Measurements from ENCODE around the gene STON1.

DNA sequence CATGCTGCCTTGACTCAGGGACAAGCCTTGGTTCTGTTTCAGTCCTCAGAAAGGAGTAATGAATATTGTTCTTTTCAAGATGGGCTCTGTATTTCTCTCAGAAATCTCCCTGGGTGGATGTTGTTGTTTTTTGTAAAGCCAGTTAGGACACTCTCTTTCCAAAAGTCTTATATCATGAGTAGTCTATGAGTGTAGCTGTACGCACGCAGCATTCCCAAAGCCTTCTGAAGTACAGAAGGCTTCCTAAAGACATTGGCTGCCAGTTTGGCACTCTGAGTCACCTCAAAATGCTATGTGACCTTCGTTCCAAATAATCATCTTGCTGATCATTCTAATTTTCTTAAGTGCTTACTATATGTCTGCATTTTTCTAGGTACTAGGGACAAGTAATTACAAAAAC lies 71.0 kb downstream of the STON1 start:
- TF ChIP-seq SIN3A (conservative IDR thresholded peaks at IDR 0.05 in 1 of 2, IDR thresholded peaks at IDR 0.05 in 1 of 2; ENCODE audit: low read depth in 1 of 2, low read length in 2 of 2) (no peak), RFX5 (IDR thresholded peaks at IDR 0.05; ENCODE audit: borderline replicate concordance, low read depth, low read length) (no peak), SP1 (IDR thresholded peaks at IDR 0.05; ENCODE audit: low read depth, low read length) (no peak)
- TF ChIP-seq, protein P1, sequence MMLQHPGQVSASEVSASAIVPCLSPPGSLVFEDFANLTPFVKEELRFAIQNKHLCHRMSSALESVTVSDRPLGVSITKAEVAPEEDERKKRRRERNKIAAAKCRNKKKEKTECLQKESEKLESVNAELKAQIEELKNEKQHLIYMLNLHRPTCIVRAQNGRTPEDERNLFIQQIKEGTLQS (IDR thresholded peaks at IDR 0.05; ENCODE audit: insufficient read depth, low read depth, low read length), result no peak
- TF ChIP-seq, protein P2, sequence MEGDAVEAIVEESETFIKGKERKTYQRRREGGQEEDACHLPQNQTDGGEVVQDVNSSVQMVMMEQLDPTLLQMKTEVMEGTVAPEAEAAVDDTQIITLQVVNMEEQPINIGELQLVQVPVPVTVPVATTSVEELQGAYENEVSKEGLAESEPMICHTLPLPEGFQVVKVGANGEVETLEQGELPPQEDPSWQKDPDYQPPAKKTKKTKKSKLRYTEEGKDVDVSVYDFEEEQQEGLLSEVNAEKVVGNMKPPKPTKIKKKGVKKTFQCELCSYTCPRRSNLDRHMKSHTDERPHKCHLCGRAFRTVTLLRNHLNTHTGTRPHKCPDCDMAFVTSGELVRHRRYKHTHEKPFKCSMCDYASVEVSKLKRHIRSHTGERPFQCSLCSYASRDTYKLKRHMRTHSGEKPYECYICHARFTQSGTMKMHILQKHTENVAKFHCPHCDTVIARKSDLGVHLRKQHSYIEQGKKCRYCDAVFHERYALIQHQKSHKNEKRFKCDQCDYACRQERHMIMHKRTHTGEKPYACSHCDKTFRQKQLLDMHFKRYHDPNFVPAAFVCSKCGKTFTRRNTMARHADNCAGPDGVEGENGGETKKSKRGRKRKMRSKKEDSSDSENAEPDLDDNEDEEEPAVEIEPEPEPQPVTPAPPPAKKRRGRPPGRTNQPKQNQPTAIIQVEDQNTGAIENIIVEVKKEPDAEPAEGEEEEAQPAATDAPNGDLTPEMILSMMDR (IDR thresholded peaks at IDR 0.05; ENCODE audit: control extremely low read depth in 1 of 3, insufficient read depth in 1 of 3, low read depth in 1 of 3, low read length in 3 of 3), result no peak
